Activated gamma-delta T cell (primary cell): ENCODE data around the gene DENND2A.
"Not testable (repeated sequence)": the region's sequence is repeated elsewhere in the genome, so short reads cannot be mapped to it uniquely, and the experiment has no call there.

Experiments
- DNase-seq: peaks from one replicate; lab custom pipeline; 2025; lab: John Stamatoyannopoulos, UW

Gene DENND2A

GRCh38 chr7:140544388-140544826 lies 96.2 kb downstream of the DENND2A start:
- DNase-seq: no peak

GRCh38 chr7:140542228-140542603 lies 98.4 kb downstream of the DENND2A start:
- DNase-seq: no peak

- DNase-seq: no peak
These were observed 98.9 kb downstream of the DENND2A start for GRCh38 chr7:140541513-140542227.

GRCh38 chr7:140541176-140541512 lies 99.5 kb downstream of the DENND2A start:
- DNase-seq: no peak

- DNase-seq: no peak
These were observed 100.4 kb downstream of the DENND2A start for GRCh38 chr7:140540136-140540777.

DNA sequence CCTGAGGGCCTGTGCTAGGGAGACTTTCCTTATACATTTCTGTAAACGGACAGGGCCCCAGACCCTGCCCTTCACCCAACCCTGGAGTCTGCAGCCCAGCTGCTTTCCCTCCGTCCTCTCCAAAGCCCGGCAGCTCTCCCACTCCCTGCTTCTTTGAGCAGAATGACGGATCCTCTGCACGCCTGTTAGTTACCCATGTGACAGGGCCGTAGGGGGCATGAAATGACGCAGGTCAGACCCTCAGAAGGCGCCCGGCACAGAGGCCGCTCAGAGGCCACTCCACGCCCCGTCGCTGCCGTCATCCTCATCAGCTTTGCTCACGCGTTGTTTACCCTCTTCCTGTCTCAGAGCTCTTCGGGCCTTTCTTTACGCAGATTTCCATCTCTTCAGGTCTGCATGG lies 101.2 kb downstream of the DENND2A start:
- no peak for DNase-seq

DNA sequence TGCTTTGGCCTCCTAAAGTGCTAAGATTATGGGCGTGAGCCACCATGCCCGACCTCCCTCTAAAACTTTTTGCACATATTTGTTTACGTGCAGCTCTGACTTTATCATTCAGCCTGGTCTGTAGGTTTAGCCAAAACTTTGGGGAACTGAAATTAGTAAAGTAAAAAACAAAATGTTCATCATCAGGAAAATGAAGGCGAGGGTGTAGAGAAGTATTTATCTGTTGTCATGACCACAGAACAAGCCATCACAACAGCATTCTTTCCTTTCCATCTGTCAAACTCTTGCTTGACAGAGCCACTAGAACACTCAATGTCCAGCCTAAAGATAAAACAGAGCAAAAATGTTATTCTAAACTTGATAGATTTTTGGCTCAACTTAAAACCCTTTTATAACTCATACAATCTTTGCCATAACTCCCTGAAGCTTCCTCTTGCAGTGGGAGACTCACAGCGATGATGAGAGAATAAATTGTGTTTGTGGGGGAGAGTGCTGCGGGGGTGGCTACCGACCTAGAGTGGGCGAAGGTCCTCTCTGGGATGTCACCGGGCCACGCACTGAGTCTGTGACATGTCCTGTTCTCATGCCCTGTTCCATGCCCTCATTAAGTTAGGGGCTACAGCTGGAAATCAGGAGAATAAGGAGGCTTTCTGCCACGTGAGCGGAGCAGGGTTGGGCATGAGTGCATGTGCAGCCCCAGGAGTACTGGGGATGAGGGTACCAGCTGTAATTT lies 102.7 kb downstream of the DENND2A start:
- DNase-seq: no peak

DNA sequence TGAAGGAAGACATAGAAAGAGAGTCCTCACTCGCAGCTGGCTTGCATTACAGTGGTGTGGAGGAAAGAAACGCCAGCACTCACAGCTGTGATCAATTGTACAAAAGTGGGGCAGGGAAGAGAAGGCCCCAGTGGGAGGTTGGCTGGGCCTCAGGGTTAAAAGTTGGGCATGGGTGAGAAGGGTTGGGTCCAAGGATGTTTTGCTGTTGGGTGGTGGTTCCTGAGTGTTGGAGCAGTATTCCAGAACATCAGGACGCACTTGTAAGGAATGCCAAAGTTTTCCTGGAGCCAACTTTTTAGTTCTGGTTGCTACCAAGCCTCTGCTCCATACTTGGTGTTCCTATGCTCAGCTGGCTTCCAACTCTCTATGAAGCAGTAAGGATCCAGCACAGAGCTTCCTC lies 105.9 kb downstream of the DENND2A start:
- no peak for DNase-seq

- no peak for DNase-seq
These were observed 107.2 kb downstream of the DENND2A start for GRCh38 chr7:140533394-140533872.

DNA sequence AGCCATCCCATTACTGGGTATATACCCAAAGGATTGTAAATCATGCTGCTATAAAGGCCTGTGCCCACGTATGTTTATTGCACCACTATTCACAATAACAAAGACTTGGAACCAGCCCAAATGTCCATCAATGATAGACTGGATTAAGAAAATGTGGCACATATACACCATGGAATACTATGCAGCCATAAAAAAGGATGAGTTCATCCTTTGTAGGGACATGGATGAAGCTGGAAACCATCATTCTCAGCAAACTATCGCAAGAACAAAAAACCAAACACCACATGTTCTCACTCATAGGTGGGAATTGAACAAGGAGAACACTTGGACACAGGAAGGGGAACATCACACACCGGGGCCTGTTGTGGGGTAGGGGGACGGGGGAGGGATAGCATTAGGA lies 111.2 kb downstream of the DENND2A start:
- DNase-seq: not testable (repeated sequence)

GRCh38 chr7:140526787-140527664 lies 113.6 kb downstream of the DENND2A start:
- DNase-seq: no peak

DNA sequence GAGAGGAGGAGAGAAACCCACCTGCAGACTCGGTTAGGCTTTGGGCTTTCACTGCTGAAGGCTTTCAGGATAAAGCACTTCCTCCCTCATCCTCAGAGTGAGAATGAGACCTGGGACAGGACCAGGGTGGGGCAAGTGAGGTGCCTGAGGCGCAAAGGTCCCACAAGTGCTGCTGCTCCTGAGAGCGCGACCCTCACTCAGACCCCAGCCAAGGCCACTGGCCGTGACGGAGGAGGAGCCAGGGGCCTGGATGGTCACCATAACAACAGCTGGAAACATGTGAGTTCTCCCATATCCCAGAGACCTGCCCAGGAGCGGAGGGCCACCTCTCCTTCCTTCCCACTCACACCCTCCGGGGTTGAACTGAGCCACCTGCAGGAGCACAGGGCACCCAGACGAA lies 114.4 kb downstream of the DENND2A start:
- DNase-seq: no peak

DNA sequence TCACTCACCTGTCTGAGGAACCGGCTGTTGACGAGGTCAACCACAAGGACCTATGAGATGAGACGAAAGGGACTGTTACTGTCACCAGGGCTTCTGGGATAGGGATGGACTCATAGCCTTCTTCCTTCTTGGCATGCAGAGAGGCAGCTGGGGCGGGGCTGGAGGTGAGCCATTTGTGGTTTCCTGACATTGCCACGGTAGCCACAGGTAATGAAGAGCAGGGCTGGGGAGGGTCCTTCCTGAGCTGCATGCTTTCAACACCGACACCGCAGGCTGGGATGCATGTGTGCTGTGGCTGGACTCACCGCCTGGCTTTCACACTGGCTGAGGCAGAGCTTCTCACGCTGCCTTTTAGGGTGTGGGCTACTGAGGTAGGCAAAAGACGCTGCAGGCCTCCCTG lies 114.9 kb downstream of the DENND2A start:
- no peak for DNase-seq

- no peak for DNase-seq
These were observed 119.2 kb downstream of the DENND2A start for GRCh38 chr7:140521421-140521820.

GRCh38 chr7:140519007-140519399 lies 121.6 kb downstream of the DENND2A start:
- DNase-seq: no peak

- DNase-seq: no peak
These were observed 122.1 kb downstream of the DENND2A start for GRCh38 chr7:140518370-140519006.

DNA sequence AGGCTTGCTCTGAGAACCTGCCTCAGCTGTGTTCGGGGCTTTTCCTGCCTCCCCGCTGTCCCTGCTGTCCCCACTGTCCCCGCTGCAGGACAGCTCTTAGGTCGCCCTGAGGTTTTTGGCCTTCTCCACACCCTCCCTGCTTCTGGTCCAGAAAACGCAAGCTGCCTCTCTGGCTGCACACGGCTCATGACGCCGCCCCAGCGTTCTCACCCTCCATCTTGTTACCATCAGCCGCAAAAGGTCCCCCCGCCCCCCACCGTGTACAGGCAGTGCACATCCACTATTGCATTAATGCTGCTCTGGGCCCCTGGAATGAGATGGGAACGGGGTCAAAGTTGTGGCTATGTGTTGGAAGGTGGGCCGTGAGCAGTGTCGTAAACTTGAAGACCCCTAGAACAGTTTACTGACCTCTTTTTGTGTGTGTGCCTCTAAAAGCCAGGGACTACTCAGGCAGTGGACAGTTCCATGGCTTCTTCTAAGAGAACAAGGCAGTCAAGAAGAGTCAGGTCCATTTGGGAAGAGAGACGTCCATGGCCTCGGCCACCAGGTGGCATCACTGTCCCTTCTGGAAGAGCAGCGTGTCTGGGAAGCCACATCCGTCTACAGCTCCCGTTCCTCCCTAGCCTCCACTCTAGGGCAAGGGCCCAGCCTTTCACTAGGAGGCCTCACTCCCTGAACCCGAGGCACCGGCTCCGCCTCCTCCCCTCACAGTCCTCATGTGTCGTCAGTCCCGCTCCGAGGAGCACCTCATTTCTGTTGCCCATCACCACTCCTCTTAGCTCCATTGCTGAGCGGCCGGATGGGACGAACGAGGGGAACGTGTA lies 122.9 kb downstream of the DENND2A start:
- no peak for DNase-seq

DNA sequence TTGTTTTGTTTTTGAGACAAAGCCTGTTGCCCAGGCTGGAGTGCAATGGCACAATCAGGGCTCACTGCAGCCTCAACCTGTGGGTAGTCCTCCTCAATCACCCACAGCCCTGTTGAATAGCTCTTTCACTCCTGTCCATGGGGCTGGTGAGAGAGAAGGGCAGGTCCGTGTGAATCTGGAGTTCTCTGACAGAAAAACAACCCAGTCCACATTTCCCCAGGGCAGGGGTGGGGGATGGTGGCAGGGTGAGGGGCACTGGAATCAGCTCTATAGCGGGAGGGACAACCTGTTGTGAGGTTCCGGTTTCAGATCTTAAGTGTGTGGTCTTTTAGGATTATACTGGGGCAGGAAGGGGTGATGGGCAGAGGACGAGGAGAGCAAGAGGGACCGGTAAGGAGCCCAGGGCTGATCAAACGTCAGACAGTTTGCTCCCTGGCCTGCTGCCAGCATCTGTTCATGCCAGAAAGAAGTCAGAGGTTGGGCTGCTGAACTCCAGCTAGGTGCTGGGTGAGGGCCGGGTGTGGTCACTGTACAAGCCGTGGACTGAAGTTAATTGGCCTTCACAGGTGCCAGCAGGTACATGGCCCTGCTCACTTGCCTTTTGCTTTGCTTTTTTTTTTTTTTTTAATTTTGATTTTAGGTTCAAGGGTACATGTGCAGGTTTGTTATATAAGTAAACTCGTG lies 128.2 kb downstream of the DENND2A start:
- no peak for DNase-seq

DNA sequence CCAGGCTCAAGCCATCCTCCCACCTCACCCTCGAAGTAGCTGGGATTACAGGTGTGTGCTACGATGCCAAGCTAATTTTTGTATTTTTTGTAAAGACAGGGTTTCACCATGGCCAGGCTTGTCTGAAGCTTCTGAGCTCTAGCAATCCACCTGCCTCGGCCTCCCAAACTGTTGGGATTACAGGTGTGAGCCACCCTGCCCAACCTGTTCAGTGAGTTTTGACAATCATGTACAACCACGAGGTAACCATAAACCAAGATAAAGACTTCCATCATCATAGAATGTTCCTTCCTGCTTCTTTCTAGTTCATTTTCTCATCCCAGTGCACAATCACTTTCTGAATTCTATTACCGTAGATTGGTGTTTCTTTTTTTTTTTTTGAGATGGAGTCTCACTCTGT lies 130.8 kb downstream of the DENND2A start:
- no peak for DNase-seq

GRCh38 chr7:140507556-140507955 lies 133.1 kb downstream of the DENND2A start:
- DNase-seq: not testable (repeated sequence)
